ENCODE results near the gene TMEM132D. TPM values are rescaled to one million over a fixed set of nuclear protein-coding genes. Genes with fewer than 3 reads are reported as not detected.

The TMEM132D gene
- total RNA-seq, 2 donors from 2014 or later = 4.4 to 14.2 TPM

GRCh38 chr12:129629901-129630300 lies 273.9 kb downstream of the TMEM132D start:
- no peak for DNase-seq
- no peaks in the 10 kb centered on the region for H3K27me3 Mint-ChIP-seq (ENCODE audit: insufficient read depth)
- Histone ChIP-seq H3K9ac (ENCODE audit: extremely low read depth, low read length, poor library complexity, severe bottlenecking) (no peak overlapping the region), H3K27ac (ENCODE audit: low read depth, low read length) (no peak overlapping the region), H3K36me3 (ENCODE audit: control insufficient read depth, insufficient read depth, low read length) (no peaks in the 10 kb centered on the region), H3K4me3 (ENCODE audit: low read length) (no peak overlapping the region), H3K9me3 (ENCODE audit: control insufficient read depth, low read length) (no peaks in the 10 kb centered on the region), H3K27me3 (ENCODE audit: control insufficient read depth, insufficient read depth, low read length, poor library complexity, severe bottlenecking) (no peaks in the 10 kb centered on the region), H3K4me1 (ENCODE audit: control insufficient read depth, insufficient read depth, low read length) (no peaks in the 10 kb centered on the region)
- no peak for TF ChIP-seq CTCF (conservative IDR thresholded peaks at IDR 0.05)
- H3K4me1 Mint-ChIP-seq = peaks cover 29% of the 10 kb centered on the region
- no peaks in the 10 kb centered on the region for H3K36me3 Mint-ChIP-seq (ENCODE audit: low read depth)
- H3K4me3 Mint-ChIP-seq = no peak overlapping the region
- no peak overlapping the region for H3K27ac Mint-ChIP-seq
- 80 to 96% methylated on average over 1 of the region's 1 CpG for WGBS, 2 experiments (ENCODE audit: insufficient coverage in 1 of 2, insufficient read length in 1 of 2)
- no peaks in the 10 kb centered on the region for H3K9me3 Mint-ChIP-seq

- H3K36me3 ChIP-seq (ENCODE audit: control insufficient read depth, insufficient read depth, low read length) = no peaks in the 10 kb centered on the region
- DNase-seq = no peak
- no peak overlapping the region for H3K27ac Mint-ChIP-seq
- H3K36me3 Mint-ChIP-seq (ENCODE audit: low read depth) = peaks cover 2% of the 10 kb centered on the region
- H3K4me3 ChIP-seq (ENCODE audit: low read length) = no peak overlapping the region
- no peaks in the 10 kb centered on the region for H3K9me3 ChIP-seq (ENCODE audit: control insufficient read depth, low read length)
- no peaks in the 10 kb centered on the region for H3K9me3 Mint-ChIP-seq
- peaks cover 4% of the 10 kb centered on the region for H3K4me1 ChIP-seq (ENCODE audit: control insufficient read depth, insufficient read depth, low read length)
- WGBS, 2 experiments (ENCODE audit: insufficient coverage in 1 of 2, insufficient read length in 1 of 2) = 91 to 100% methylated on average over 4 of the region's 4 CpGs
- H3K27ac ChIP-seq (ENCODE audit: low read depth, low read length) = no peak overlapping the region
- peaks cover 10% of the 10 kb centered on the region for H3K27me3 Mint-ChIP-seq (ENCODE audit: insufficient read depth)
- TF ChIP-seq CTCF (conservative IDR thresholded peaks at IDR 0.05) = no peak
- no peak overlapping the region for H3K4me3 Mint-ChIP-seq
- H3K27me3 ChIP-seq (ENCODE audit: control insufficient read depth, insufficient read depth, low read length, poor library complexity, severe bottlenecking) = peaks cover 11% of the 10 kb centered on the region
- H3K9ac ChIP-seq (ENCODE audit: extremely low read depth, low read length, poor library complexity, severe bottlenecking) = no peak overlapping the region
- H3K4me1 Mint-ChIP-seq = peaks cover 19% of the 10 kb centered on the region
Measured at GRCh38 chr12:129622566-129622965, 281.3 kb downstream of the TMEM132D start.

- no peak overlapping the region for H3K4me3 Mint-ChIP-seq
- H3K4me1 ChIP-seq (ENCODE audit: control insufficient read depth, insufficient read depth, low read length) = peaks cover 4% of the 10 kb centered on the region
Measured at GRCh38 chr12:129619271-129619670, 284.6 kb downstream of the TMEM132D start.

More at GRCh38 chr12:129619271-129619670, 284.6 kb downstream of the TMEM132D start:
- H3K27ac Mint-ChIP-seq = no peak overlapping the region
- no peak for DNase-seq
- H3K4me1 Mint-ChIP-seq = peaks cover 22% of the 10 kb centered on the region
- no peak overlapping the region for H3K27ac ChIP-seq (ENCODE audit: low read depth, low read length)
- H3K4me3 ChIP-seq (ENCODE audit: low read length) = no peak overlapping the region
- H3K9ac ChIP-seq (ENCODE audit: extremely low read depth, low read length, poor library complexity, severe bottlenecking) = no peak overlapping the region
- H3K27me3 Mint-ChIP-seq (ENCODE audit: insufficient read depth) = peaks cover 14% of the 10 kb centered on the region
- peaks cover 22% of the 10 kb centered on the region for H3K36me3 Mint-ChIP-seq (ENCODE audit: low read depth)
- WGBS, 2 experiments (ENCODE audit: insufficient coverage in 1 of 2, insufficient read length in 1 of 2) = 82 to 84% methylated on average over 5 of the region's 5 CpGs
- H3K36me3 ChIP-seq (ENCODE audit: control insufficient read depth, insufficient read depth, low read length) = no peaks in the 10 kb centered on the region
- H3K27me3 ChIP-seq (ENCODE audit: control insufficient read depth, insufficient read depth, low read length, poor library complexity, severe bottlenecking) = peaks cover 11% of the 10 kb centered on the region
- H3K9me3 ChIP-seq (ENCODE audit: control insufficient read depth, low read length) = peaks cover 12% of the 10 kb centered on the region
- TF ChIP-seq CTCF (conservative IDR thresholded peaks at IDR 0.05) = no peak
- H3K9me3 Mint-ChIP-seq = peaks cover 16% of the 10 kb centered on the region
